ENCODE measurements around the gene FAM187B. TPM values are rescaled to one million over a fixed set of nuclear protein-coding genes. Genes with fewer than 3 reads are reported as not detected.

Gene FAM187B
- polyA plus RNA-seq, 1 donor (not counting 4 experiments of a cell fraction or from before 2014, with no cell fraction given), result not detected

DNA sequence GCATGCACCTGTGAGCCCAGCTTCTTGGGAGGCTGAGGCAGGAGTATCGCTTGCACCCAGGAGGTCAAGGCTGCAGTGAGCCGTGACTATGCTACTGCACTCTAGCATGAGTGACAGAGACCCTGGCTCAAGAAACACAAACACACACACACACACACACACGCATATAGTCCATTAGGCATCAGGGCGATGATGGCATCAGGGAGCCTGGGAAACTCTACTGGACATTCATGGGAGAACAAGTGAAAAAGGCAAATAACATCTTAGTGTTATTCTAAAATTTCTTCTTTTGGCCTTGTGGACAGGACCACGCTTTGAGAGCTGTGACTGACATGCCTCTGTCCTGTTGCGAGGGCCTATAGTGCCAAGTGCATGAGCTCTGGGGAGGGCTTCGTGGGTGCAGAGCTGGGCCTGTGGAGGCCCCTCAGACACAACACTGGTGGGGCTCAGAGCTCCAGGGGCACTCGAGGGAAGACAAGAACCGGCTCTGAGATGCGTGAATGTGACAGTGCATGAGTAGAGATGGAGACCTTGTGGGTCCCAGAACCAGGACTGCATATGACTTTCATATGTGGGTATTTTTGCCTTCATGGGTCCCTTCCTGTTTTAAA, 32.3 kb upstream of the FAM187B start:
- peaks cover 35 to 38% of the 10 kb centered on the region in 2 experiments for H3K36me3 ChIP-seq (ENCODE audit: control insufficient read depth in 2 of 2, extremely low read depth in 1 of 2, insufficient read depth in 2 of 2, low read length in 2 of 2)
- TF ChIP-seq, protein P1, sequence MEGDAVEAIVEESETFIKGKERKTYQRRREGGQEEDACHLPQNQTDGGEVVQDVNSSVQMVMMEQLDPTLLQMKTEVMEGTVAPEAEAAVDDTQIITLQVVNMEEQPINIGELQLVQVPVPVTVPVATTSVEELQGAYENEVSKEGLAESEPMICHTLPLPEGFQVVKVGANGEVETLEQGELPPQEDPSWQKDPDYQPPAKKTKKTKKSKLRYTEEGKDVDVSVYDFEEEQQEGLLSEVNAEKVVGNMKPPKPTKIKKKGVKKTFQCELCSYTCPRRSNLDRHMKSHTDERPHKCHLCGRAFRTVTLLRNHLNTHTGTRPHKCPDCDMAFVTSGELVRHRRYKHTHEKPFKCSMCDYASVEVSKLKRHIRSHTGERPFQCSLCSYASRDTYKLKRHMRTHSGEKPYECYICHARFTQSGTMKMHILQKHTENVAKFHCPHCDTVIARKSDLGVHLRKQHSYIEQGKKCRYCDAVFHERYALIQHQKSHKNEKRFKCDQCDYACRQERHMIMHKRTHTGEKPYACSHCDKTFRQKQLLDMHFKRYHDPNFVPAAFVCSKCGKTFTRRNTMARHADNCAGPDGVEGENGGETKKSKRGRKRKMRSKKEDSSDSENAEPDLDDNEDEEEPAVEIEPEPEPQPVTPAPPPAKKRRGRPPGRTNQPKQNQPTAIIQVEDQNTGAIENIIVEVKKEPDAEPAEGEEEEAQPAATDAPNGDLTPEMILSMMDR (optimal IDR thresholded peaks at IDR 0.05 in 1 of 3, IDR thresholded peaks at IDR 0.05 in 1 of 3, conservative IDR thresholded peaks at IDR 0.05 in 1 of 3; ENCODE audit: extremely low read depth in 1 of 3, insufficient read depth in 2 of 3, low read length in 3 of 3), result no peak
- TF ChIP-seq EZH2 (IDR thresholded peaks at IDR 0.05; ENCODE audit: low read length), result no peak
- dilution Hi-C loops (cut with MboI; ENCODE audit: extremely low pct_ligation_motif_present, low sequenced_read_pairs), result no loop called here

DNA sequence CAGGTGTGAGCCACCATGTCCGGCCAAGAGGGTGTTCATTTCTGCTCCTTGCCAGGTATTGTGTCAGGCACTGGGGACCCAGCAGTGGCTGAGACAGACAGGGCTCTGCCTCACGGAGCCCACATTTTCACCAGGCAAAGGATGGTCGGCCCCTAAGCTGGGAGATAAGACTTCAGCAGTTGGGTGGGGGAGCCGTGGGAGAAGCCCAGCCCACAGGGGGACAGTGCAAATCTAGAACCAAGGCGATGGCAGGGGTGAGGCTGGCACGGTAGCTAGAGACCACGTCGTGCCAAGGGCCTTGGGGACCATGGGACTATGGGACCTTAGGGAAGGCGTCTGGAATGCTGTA, 28.5 kb upstream of the FAM187B start:
- no peak overlapping the region for H3K4me2 ChIP-seq (ENCODE audit: control insufficient read depth, extremely low read depth, insufficient read depth, low read depth, low read length)
- no peaks in the 10 kb centered on the region for H3K27me3 ChIP-seq (ENCODE audit: control insufficient read depth, extremely low read depth, insufficient read depth, low read length)
- dilution Hi-C loops (cut with MboI; ENCODE audit: extremely low pct_ligation_motif_present, low sequenced_read_pairs), result no loop called here
- no peaks in the 10 kb centered on the region for H4K20me1 ChIP-seq (ENCODE audit: control insufficient read depth, extremely low read depth, insufficient read depth, low read length)
- no peak for DNase-seq (ENCODE audit: low read depth, low spot score)
- no peak overlapping the region for H3K4me3 ChIP-seq (ENCODE audit: control insufficient read depth in 2 of 3, extremely low read depth in 1 of 3, insufficient read depth in 2 of 3, low read depth in 1 of 3, low read length in 3 of 3)
- no peak overlapping the region for H3K27ac ChIP-seq (ENCODE audit: control insufficient read depth, insufficient read depth, low read length)
- no peak for FAIRE-seq
- no peaks in the 10 kb centered on the region for H3K4me1 ChIP-seq (ENCODE audit: control insufficient read depth, extremely low read depth, insufficient read depth, low read length)
- H2AFZ ChIP-seq (ENCODE audit: control insufficient read depth, low read length), result no peak overlapping the region
- no peaks in the 10 kb centered on the region for H3K9me3 ChIP-seq (ENCODE audit: control insufficient read depth, low read depth, low read length)
- H3K79me2 ChIP-seq (ENCODE audit: control insufficient read depth, insufficient read depth, low read length), result peaks cover 18% of the 10 kb centered on the region
- no peaks in the 10 kb centered on the region for H3K9me1 ChIP-seq (ENCODE audit: control insufficient read depth, extremely low read depth, insufficient read depth, low read length)
- peaks cover 35 to 47% of the 10 kb centered on the region in 2 experiments for H3K36me3 ChIP-seq (ENCODE audit: control insufficient read depth in 2 of 2, extremely low read depth in 1 of 2, insufficient read depth in 2 of 2, low read length in 2 of 2)
- H3K9ac ChIP-seq (ENCODE audit: control insufficient read depth, extremely low read depth, insufficient read depth, low read length), result no peak overlapping the region
- no peak for TF ChIP-seq EZH2 (IDR thresholded peaks at IDR 0.05; ENCODE audit: low read length)
- TF ChIP-seq, protein P1 (optimal IDR thresholded peaks at IDR 0.05 in 1 of 3, IDR thresholded peaks at IDR 0.05 in 1 of 3, conservative IDR thresholded peaks at IDR 0.05 in 1 of 3; ENCODE audit: extremely low read depth in 1 of 3, insufficient read depth in 2 of 3, low read length in 3 of 3), result no peak

More for the DNA sequence above, 32.3 kb upstream of the FAM187B start:
- Histone ChIP-seq H3K9ac (ENCODE audit: control insufficient read depth, extremely low read depth, insufficient read depth, low read length) (no peak overlapping the region), H3K79me2 (ENCODE audit: control insufficient read depth, insufficient read depth, low read length) (peaks cover 6% of the 10 kb centered on the region), H3K4me3 (ENCODE audit: control insufficient read depth in 2 of 3, extremely low read depth in 1 of 3, insufficient read depth in 2 of 3, low read depth in 1 of 3, low read length in 3 of 3) (no peak overlapping the region), H3K27ac (ENCODE audit: control insufficient read depth, insufficient read depth, low read length) (no peak overlapping the region), H3K9me1 (ENCODE audit: control insufficient read depth, extremely low read depth, insufficient read depth, low read length) (no peaks in the 10 kb centered on the region), H3K27me3 (ENCODE audit: control insufficient read depth, extremely low read depth, insufficient read depth, low read length) (no peaks in the 10 kb centered on the region), H3K4me2 (ENCODE audit: control insufficient read depth, extremely low read depth, insufficient read depth, low read depth, low read length) (no peak overlapping the region), H3K4me1 (ENCODE audit: control insufficient read depth, extremely low read depth, insufficient read depth, low read length) (peaks cover 5% of the 10 kb centered on the region), H4K20me1 (ENCODE audit: control insufficient read depth, extremely low read depth, insufficient read depth, low read length) (no peaks in the 10 kb centered on the region), H2AFZ (ENCODE audit: control insufficient read depth, low read length) (no peak overlapping the region), H3K9me3 (ENCODE audit: control insufficient read depth, low read depth, low read length) (no peaks in the 10 kb centered on the region)
- DNase-seq (ENCODE audit: low read depth, low spot score) (no peak), FAIRE-seq (no peak)
